Measurements from ENCODE around the gene AP1B1.
"Not testable (repeated sequence)": the region's sequence is repeated elsewhere in the genome, so short reads cannot be mapped to it uniquely, and the experiment has no call there.

Gene AP1B1

DNA sequence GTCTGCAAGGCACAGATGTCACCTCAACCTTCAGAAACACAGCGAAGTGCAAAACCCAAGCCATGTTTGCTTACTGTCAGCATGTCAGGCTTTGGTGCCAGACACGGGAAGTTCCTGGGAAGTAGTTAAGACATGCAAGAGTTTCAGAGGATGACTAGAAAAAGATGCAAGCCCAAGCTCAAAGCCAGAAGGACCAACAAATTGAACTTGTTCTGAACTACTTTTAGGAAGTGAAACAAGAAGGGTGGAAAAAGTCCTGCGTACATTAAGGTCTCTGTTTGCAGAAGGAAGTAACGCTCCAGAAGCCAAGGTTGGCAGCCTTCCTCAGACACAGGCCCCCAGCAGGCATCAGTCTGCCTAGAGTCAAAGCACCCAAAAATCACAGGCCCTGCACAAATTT lies 2.6 kb downstream of the AP1B1 start:
- no peak for DNase-seq

- DNase-seq: no peak
Measured at GRCh38 chr22:29385151-29385704, 3.1 kb downstream of the AP1B1 start.

DNA sequence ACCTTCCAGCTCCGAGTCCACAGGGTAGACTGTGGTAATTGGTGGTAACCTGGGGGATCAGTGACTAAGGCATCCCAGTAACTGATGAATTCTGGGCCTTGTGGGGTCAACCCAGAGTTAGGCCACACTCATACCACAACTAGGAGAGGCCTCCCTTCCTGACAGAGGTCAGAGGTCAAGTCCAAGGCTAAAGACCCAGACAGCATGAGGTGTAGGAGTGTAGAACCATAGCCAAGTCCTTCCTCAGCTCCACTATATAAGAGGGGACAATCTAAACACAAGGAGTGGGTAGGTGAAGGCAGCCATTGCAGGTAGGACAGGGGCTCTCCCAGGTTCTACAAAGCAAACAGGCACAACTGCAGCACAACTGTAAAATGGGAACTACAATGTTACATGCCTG lies 4.6 kb downstream of the AP1B1 start:
- no peak for DNase-seq

- DNase-seq: no peak
Measured at GRCh38 chr22:29382580-29383302, 5.6 kb downstream of the AP1B1 start.

DNA sequence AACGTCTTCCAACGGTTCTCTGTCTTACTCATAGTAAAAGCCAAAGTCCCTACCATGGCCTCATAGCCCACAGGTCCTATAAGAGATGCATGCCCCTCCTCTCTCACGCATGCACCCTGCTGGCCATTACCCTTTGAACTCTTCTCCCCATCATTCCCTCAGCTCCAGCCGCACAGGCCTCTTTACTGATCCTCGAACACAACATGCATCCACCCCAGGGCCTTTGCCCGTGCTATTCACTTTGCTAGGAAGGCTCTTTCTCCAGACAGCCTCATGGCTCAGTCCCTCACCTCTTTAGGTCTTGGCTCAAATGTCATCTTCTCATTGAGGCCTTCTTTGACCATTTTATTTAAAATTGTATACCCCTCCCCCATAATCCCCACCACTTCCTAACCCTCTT lies 7.5 kb downstream of the AP1B1 start:
- DNase-seq: no peak

DNA sequence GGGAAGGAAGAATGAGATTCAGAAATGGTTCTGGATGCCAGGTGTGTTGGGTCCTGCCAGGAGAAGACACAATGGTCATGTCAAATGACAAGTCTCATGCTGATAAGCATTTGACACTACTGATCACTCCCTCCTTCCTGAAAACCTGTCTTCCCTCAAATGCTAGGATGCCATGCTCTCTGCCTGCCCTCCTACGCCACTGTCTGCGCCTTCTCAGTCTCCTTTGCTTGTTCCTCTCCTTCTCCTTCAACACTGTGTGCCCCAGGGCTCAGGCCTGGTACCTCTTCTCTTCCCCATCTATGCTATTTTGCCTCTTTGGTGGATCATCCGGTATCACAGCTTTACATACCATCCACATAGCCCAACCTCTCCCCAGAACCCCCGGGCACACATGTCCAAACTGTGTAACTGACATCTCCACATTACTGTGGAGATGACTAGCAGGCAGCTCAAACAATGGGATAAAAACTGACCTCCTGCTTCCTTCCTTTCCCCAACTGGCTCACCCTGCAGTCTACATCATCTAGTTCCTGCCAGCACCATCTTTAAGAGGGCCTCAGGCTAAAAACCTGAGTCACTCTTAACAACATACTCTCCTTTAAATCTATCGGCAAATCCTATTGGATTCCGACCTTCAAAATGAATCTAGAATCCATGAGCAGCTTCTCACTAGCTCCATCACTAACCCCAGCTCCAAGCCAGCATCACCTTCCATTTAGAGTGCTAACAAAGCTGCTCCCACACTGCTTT lies 8.2 kb downstream of the AP1B1 start:
- DNase-seq: no peak

DNA sequence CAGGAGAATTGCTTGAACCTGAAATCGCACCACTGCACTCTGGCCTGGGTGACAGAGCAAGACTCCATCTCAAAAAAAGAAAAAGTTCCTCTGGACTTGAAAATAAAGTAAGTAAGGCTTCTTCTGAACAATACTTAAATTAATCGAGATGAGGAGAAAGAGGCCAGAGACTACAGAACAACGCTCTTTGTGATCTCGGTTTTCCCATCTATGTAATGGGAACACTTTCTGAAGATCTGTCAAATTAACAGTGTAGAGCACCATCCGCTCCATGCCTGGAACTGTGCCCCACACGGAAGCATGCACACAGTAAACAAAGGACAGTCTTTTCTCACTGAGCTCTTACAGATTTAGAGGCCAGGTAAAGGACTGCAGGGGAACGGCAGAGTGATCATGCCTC lies 9.1 kb downstream of the AP1B1 start:
- DNase-seq: no peak

GRCh38 chr22:29377979-29378378 lies 10.4 kb downstream of the AP1B1 start:
- DNase-seq: no peak

GRCh38 chr22:29376705-29377104 lies 11.7 kb downstream of the AP1B1 start:
- not testable (repeated sequence) for DNase-seq

DNA sequence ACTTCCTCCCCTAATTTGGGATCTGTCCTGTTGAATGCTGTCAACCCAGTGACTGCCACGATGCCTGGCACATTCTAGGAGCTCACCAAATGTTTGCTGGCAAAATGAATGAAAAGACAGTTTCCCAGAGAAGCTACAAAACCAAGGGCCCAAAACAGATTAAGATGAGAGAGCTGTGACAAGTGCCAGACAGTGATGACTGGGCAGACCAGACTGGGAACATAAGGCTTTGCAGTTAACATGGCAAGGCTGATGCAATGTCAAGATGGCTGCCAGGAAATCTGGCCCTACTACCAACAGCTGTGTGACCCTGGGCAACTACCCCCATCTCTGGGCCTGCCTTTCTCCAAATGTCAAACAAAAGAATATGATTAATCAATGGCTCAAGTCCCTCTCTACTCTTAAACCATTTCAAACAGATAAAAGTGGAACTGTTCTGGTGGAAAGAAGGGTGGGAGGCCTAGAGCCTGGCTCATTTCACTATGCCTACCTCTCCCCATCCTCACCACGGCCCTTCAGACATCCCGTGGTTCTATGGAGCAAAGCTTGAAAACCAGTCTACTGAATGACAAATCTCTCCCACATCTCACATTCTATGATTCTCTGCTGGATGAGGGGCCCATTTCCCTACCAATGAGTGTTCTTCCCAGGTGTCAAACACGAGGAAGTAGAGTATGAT lies 12.8 kb downstream of the AP1B1 start:
- no peak for DNase-seq

- not testable (repeated sequence) for DNase-seq
Measured at GRCh38 chr22:29374806-29375205, 13.6 kb downstream of the AP1B1 start.

- no peak for DNase-seq
Measured at GRCh38 chr22:29374401-29374800, 14.0 kb downstream of the AP1B1 start.

DNA sequence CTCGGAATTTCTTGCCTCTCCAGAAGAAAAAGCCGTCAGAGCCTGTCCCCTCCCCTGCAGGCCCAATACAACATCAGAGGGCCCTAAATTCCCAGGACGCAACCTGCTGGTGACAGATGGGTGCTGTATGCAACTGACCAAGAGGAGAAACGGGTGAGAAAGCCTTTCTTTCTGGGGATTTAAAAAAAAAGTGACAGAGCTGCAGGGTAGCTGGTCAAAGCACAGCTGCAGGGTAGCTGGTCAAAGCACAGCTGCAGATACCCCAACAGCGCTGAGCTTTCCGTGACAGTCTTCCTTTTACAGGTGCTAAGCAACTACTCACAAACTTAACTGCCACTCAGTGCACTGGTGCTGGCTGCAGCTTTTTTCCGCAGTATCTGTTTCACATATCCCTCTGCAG lies 17.8 kb downstream of the AP1B1 start:
- no peak for DNase-seq

- DNase-seq: no peak
Measured at GRCh38 chr22:29369460-29369859, 18.9 kb downstream of the AP1B1 start.

DNA sequence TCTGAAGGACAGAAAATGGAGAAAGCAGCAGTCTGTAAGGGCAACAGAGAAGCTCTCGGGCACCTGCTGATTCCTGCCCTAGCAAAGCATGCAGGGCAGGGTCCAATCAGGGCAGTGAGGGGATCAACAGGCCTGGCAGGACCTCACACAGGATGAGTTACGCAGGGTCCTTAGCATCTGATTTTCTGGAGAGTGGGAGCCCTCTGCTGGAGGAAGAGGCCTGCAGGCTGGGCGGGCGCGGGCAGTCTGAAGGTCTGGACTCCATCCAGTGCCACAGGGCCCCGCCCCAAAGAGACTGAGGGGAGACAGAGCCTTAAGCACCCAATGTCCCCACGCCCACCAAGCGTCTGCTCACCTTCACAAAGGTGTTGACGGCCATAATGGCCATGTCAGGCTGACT lies 28.9 kb downstream of the AP1B1 start:
- DNase-seq: no peak

DNA sequence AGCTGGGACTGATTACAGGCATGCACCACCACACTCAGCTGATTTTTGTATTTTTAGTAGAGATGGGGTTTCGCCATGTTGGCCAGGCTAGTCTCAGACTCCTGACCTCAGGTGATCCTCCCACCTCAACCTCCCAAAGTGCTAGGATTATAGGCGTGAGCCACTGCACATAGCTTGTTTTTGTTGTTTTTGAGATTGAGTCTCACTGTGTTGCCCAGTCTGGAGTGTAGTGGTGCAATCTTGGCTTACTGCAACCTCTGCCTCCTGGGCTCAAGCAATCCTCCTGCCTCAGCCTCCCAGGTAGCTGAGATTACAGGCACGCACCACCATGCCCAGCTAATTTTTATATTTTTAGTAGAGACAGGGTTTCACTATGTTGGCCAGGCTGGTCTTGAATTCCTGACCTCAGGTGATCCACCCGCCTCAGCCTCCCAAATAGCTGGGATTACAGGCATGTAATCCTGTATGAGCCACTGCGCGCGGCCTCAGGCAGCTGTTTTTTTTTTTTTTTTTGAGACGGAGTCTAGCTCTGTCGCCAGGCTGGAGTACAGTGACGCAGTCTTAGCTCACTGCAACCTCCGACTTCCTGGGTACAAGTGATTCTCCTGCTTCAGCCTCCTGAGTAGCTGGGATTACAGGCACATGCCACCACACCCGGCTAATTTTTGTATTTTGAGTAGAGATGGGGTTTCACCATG lies 31.0 kb downstream of the AP1B1 start:
- not testable (repeated sequence) for DNase-seq

GRCh38 chr22:29353860-29354259 lies 34.5 kb downstream of the AP1B1 start:
- no peak for DNase-seq

DNA sequence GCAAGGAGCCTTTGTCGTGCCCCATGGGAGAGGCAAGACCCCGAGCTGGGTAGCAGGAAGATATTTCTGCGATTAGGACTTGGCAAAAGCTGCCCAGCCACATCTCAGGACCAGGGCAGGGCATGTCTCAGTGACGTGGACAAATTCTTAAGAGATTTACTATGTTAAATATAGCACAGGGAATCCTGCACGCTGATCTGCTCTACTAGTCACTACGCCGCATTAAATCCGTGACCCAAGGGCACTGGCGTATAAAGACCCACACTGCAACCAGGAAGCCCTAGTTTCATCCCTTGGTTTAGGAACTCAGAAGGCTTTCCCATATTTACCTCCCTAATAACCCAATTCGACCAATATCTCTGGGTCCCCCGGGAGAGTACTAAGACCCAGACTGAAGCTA lies 35.1 kb downstream of the AP1B1 start:
- DNase-seq: no peak

GRCh38 chr22:29352778-29353177 lies 35.6 kb downstream of the AP1B1 start:
- no peak for DNase-seq

GRCh38 chr22:29351891-29352290 lies 36.5 kb downstream of the AP1B1 start:
- DNase-seq: no peak

GRCh38 chr22:29351042-29351441 lies 37.3 kb downstream of the AP1B1 start:
- no peak for DNase-seq

DNA sequence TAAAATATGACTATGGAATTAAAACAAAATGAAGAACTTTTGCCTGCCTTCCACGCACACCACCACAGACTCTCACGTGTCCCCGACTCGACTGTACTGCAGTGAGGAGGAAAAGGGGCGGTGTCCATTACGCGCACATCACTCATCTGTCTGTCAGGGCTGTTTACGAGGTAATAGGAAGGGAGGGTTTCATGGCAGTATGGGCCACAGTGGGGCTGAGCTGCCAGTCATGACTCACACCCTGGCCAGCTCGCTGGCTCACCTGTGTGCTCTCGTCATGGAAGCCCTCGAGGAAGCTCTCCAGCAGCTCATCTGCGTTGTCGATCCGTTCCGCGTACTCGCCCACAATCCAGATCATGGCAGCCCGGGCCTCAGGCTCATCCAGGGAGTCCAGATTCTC lies 39.4 kb downstream of the AP1B1 start:
- DNase-seq: no peak

GRCh38 chr22:29348041-29348440 lies 40.3 kb downstream of the AP1B1 start:
- no peak for DNase-seq
